ENCODE results near the gene KRTCAP2.
"Not testable (repeated sequence)": the region's sequence is repeated elsewhere in the genome, so short reads cannot be mapped to it uniquely, and the experiment has no call there.

The KRTCAP2 gene

GRCh38 chr1:155199792-155200191, 26.7 kb upstream of the KRTCAP2 start:
- DNase-seq (ENCODE audit: low read depth in 2 of 2): no peak

- no peak for DNase-seq (ENCODE audit: low read depth in 2 of 2)
These were observed 25.4 kb upstream of the KRTCAP2 start for GRCh38 chr1:155198547-155198906.

- no peak for DNase-seq (ENCODE audit: low read depth in 2 of 2)
These were observed 24.9 kb upstream of the KRTCAP2 start for GRCh38 chr1:155197901-155198546.

GRCh38 chr1:155196893-155197638, 24.0 kb upstream of the KRTCAP2 start:
- no peak for DNase-seq (ENCODE audit: low read depth in 2 of 2)

GRCh38 chr1:155196103-155196892, 23.2 kb upstream of the KRTCAP2 start:
- DNase-seq (ENCODE audit: low read depth in 2 of 2): no peak

GRCh38 chr1:155195201-155196102, 22.3 kb upstream of the KRTCAP2 start:
- no peak for DNase-seq (ENCODE audit: low read depth in 2 of 2)

- not testable (repeated sequence) for DNase-seq (ENCODE audit: low read depth in 2 of 2)
These were observed 20.8 kb upstream of the KRTCAP2 start for GRCh38 chr1:155193991-155194240.

GRCh38 chr1:155193275-155193990, 20.3 kb upstream of the KRTCAP2 start:
- DNase-seq (ENCODE audit: low read depth in 2 of 2): peak; percentile 49 to 58

- peak in 1 of 2 donors; percentile 30 for DNase-seq (ENCODE audit: low read depth in 2 of 2)
These were observed 19.5 kb upstream of the KRTCAP2 start for GRCh38 chr1:155192346-155193274.

GRCh38 chr1:155191904-155192303, 18.8 kb upstream of the KRTCAP2 start:
- DNase-seq (ENCODE audit: low read depth in 2 of 2): no peak

GRCh38 chr1:155189926-155190325, 16.8 kb upstream of the KRTCAP2 start:
- not testable (repeated sequence) for DNase-seq (ENCODE audit: low read depth in 2 of 2)

GRCh38 chr1:155188268-155188667, 15.2 kb upstream of the KRTCAP2 start:
- no peak for DNase-seq (ENCODE audit: low read depth in 2 of 2)

- DNase-seq (ENCODE audit: low read depth in 2 of 2): no peak
These were observed 14.4 kb upstream of the KRTCAP2 start for GRCh38 chr1:155187456-155187891.

- no peak for DNase-seq (ENCODE audit: low read depth in 2 of 2)
These were observed 13.8 kb upstream of the KRTCAP2 start for GRCh38 chr1:155186794-155187455.

- DNase-seq (ENCODE audit: low read depth in 2 of 2): no peak
These were observed 13.1 kb upstream of the KRTCAP2 start for GRCh38 chr1:155186067-155186793.

- DNase-seq (ENCODE audit: low read depth in 2 of 2): no peak
These were observed 12.6 kb upstream of the KRTCAP2 start for GRCh38 chr1:155185783-155186066.

- DNase-seq (ENCODE audit: low read depth in 2 of 2): no peak
These were observed 12.0 kb upstream of the KRTCAP2 start for GRCh38 chr1:155184835-155185782.

GRCh38 chr1:155184351-155184811, 11.3 kb upstream of the KRTCAP2 start:
- no peak for DNase-seq (ENCODE audit: low read depth in 2 of 2)

Data from stimulated activated CD8-positive, alpha-beta memory T cell treated with anti-CD3 and anti-CD28 coated beads, Interleukin-7, amount 100 ng/mL, for 4 hours (primary cell).